HUES6 (cell line): ENCODE data around the gene HDAC9.

ENCODE experiments used
- H3K27ac ChIP-seq: 2 replicates; pipeline ENCODE4 v1.7.0; 2013; ENCODE audit warnings: low read depth, mild to moderate bottlenecking, low read length, inconsistent platforms
- H3K27me3 ChIP-seq: 2 replicates; pipeline ENCODE4 v1.6.1; 2013; ENCODE audit warnings: low read length; ENCODE audit not compliant: control insufficient read depth, insufficient read depth
- H3K36me3 ChIP-seq: 2 replicates; pipeline ENCODE4 v1.6.1; 2013; ENCODE audit warnings: low read length; ENCODE audit not compliant: control insufficient read depth, insufficient read depth
- H3K4me1 ChIP-seq: 2 replicates; pipeline ENCODE4 v1.6.1; 2013; ENCODE audit warnings: low read length; ENCODE audit not compliant: control insufficient read depth, insufficient read depth
- H3K4me3 ChIP-seq: 2 replicates; pipeline ENCODE4 v1.5.1; 2013; ENCODE audit warnings: low read depth, low read length
- H3K9ac ChIP-seq: one replicate; pipeline ENCODE4 v1.6.1; 2013; ENCODE audit warnings: mild to moderate bottlenecking, low read length
- H3K9me3 ChIP-seq: 2 replicates; pipeline ENCODE4 v1.6.1; 2013; ENCODE audit warnings: low read depth, low read length; ENCODE audit not compliant: control insufficient read depth, insufficient read depth

Gene HDAC9

GRCh38 chr7:18494821-18495408 lies 634 bp upstream of the HDAC9 start:
- no peaks in the 10 kb centered on the region for H3K36me3 ChIP-seq
- peak overlapping the region; percentile 63 for H3K4me3 ChIP-seq
- peak overlapping the region; percentile 80 for H3K27ac ChIP-seq
- H3K9ac ChIP-seq = peak overlapping the region; percentile 72
- no peaks in the 10 kb centered on the region for H3K9me3 ChIP-seq
- no peaks in the 10 kb centered on the region for H3K27me3 ChIP-seq
- peaks cover 32% of the 10 kb centered on the region for H3K4me1 ChIP-seq

GRCh38 chr7:18496341-18496700 lies 772 bp downstream of the HDAC9 start:
- H3K27ac ChIP-seq = no peak overlapping the region
- no peaks in the 10 kb centered on the region for H3K36me3 ChIP-seq
- peak overlapping the region; percentile 72 for H3K9ac ChIP-seq
- H3K4me1 ChIP-seq = peaks cover 34% of the 10 kb centered on the region
- H3K27me3 ChIP-seq = no peaks in the 10 kb centered on the region
- H3K9me3 ChIP-seq = no peaks in the 10 kb centered on the region
- H3K4me3 ChIP-seq = peak overlapping the region; percentile 63

GRCh38 chr7:18497082-18497481 lies 1.5 kb downstream of the HDAC9 start:
- Histone ChIP-seq H3K36me3 (no peaks in the 10 kb centered on the region), H3K27ac (no peak overlapping the region), H3K27me3 (no peaks in the 10 kb centered on the region), H3K4me1 (peaks cover 34% of the 10 kb centered on the region), H3K4me3 (peak overlapping the region; percentile 63), H3K9me3 (no peaks in the 10 kb centered on the region), H3K9ac (no peak overlapping the region)

- no peaks in the 10 kb centered on the region for H3K36me3 ChIP-seq
- H3K9me3 ChIP-seq = no peaks in the 10 kb centered on the region
- H3K9ac ChIP-seq = no peak overlapping the region
- H3K4me3 ChIP-seq = no peak overlapping the region
- H3K27ac ChIP-seq = no peak overlapping the region
- H3K27me3 ChIP-seq = no peaks in the 10 kb centered on the region
- H3K4me1 ChIP-seq = peaks cover 34% of the 10 kb centered on the region
Observed at GRCh38 chr7:18497800-18498199, 2.3 kb downstream of the HDAC9 start.

GRCh38 chr7:18498341-18498740 lies 2.8 kb downstream of the HDAC9 start:
- H3K4me3 ChIP-seq = no peak overlapping the region
- peaks cover 34% of the 10 kb centered on the region for H3K4me1 ChIP-seq
- no peaks in the 10 kb centered on the region for H3K36me3 ChIP-seq
- H3K27ac ChIP-seq = no peak overlapping the region
- H3K9ac ChIP-seq = no peak overlapping the region
- no peaks in the 10 kb centered on the region for H3K27me3 ChIP-seq
- no peaks in the 10 kb centered on the region for H3K9me3 ChIP-seq

- no peak overlapping the region for H3K4me3 ChIP-seq
- H3K27ac ChIP-seq = no peak overlapping the region
- no peaks in the 10 kb centered on the region for H3K9me3 ChIP-seq
- H3K27me3 ChIP-seq = no peaks in the 10 kb centered on the region
- no peak overlapping the region for H3K9ac ChIP-seq
- no peaks in the 10 kb centered on the region for H3K36me3 ChIP-seq
- H3K4me1 ChIP-seq = peaks cover 33% of the 10 kb centered on the region
Observed at GRCh38 chr7:18499407-18500177, 4.0 kb downstream of the HDAC9 start.

- H3K9me3 ChIP-seq = no peaks in the 10 kb centered on the region
- H3K27me3 ChIP-seq = no peaks in the 10 kb centered on the region
- H3K36me3 ChIP-seq = no peaks in the 10 kb centered on the region
- H3K4me3 ChIP-seq = no peak overlapping the region
- H3K9ac ChIP-seq = no peak overlapping the region
- peaks cover 8% of the 10 kb centered on the region for H3K4me1 ChIP-seq
- H3K27ac ChIP-seq = no peak overlapping the region
Observed at GRCh38 chr7:18503126-18503866, 7.7 kb downstream of the HDAC9 start.

- no peaks in the 10 kb centered on the region for H3K9me3 ChIP-seq
- no peak overlapping the region for H3K9ac ChIP-seq
- H3K4me1 ChIP-seq = peaks cover 19% of the 10 kb centered on the region
- no peaks in the 10 kb centered on the region for H3K27me3 ChIP-seq
- H3K27ac ChIP-seq = no peak overlapping the region
- no peak overlapping the region for H3K4me3 ChIP-seq
- no peaks in the 10 kb centered on the region for H3K36me3 ChIP-seq
Observed at GRCh38 chr7:18504965-18505364, 9.4 kb downstream of the HDAC9 start.

- H3K27ac ChIP-seq = no peak overlapping the region
- no peaks in the 10 kb centered on the region for H3K9me3 ChIP-seq
- H3K4me1 ChIP-seq = peaks cover 18% of the 10 kb centered on the region
- no peak overlapping the region for H3K9ac ChIP-seq
- no peak overlapping the region for H3K4me3 ChIP-seq
- no peaks in the 10 kb centered on the region for H3K36me3 ChIP-seq
- no peaks in the 10 kb centered on the region for H3K27me3 ChIP-seq
Observed at GRCh38 chr7:18505870-18506460, 10.4 kb downstream of the HDAC9 start.

GRCh38 chr7:18508443-18509427 lies 13.2 kb downstream of the HDAC9 start:
- no peaks in the 10 kb centered on the region for H3K36me3 ChIP-seq

More at GRCh38 chr7:18508443-18509427, 13.2 kb downstream of the HDAC9 start:
- Histone ChIP-seq H3K9me3 (no peaks in the 10 kb centered on the region), H3K27me3 (no peaks in the 10 kb centered on the region), H3K27ac (peak overlapping the region; percentile 92), H3K4me1 (peaks cover 17% of the 10 kb centered on the region), H3K4me3 (peak overlapping the region; percentile 22; the same call in 1 of the 2 replicates), H3K9ac (peak overlapping the region; percentile 63)
